RCC 7860 (cell line): ENCODE data around the gene FNIP2.

Source experiments
- DNase-seq: peaks from one replicate; pipeline ENCODE4 v3.0.0-alpha.2; 2015; ENCODE audit warnings: low spot score
- FAIRE-seq: peaks from 2 replicates; lab custom pipeline; 2012; peaks lifted over from hg19 to GRCh38; lab: Jason Lieb, UNC

Gene FNIP2

GRCh38 chr4:158835226-158836001 lies 66.6 kb downstream of the FNIP2 start:
- no peak for FAIRE-seq

DNA sequence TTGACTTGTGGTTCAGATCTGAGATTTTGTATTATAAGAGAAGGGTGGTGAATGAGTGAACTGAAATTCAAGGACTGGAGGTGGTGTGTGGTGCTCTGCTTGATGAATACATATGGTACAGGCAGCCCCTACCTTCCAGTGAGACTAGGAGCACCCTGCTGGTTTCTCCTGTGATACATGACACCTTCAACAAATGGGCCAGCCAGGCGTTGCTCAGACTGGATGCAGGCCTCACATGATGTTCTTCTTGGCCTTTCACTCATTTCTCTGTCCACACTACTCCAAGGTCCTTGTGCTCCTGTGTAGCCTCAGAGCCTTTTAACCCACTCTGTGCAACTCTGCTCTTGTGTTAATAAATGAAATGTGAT lies 67.2 kb downstream of the FNIP2 start:
- FAIRE-seq (no peak), DNase-seq (no peak)

More at GRCh38 chr4:158835226-158836001, 66.6 kb downstream of the FNIP2 start:
- DNase-seq, result no peak

DNA sequence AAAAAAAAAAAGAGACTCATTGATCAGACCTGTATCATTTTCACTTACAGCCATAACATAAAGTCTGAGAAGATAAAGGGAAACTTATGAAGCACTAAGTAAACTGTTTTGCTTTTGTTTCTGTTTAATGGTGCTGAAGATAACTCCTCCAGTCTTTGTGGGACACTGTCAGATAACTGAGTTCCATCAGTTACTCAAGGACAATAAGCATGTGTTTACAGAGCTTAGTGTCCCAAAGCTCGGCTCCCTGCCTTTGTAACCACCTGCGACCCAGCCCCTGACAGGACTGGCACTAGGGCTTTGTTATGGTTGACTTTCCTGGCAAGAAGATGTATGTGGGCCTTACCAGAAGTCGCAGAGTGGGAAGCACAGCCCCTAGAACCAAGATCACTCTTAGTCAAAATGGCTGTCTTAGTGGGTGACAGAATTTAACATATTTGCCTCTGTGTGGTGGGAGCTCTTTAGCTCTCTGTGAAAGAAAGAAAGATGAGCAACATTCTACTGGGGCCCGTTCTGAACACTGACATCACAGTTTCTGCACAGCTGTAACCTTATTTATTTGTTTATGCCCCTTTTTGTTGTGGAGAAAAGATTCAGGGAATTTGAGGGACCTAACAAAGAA lies 68.1 kb downstream of the FNIP2 start:
- DNase-seq (no peak), FAIRE-seq (no peak)

- DNase-seq (no peak), FAIRE-seq (no peak)
Measured at GRCh38 chr4:158837527-158838141, 68.8 kb downstream of the FNIP2 start.

- FAIRE-seq (no peak), DNase-seq (no peak)
Measured at GRCh38 chr4:158840131-158840530, 71.3 kb downstream of the FNIP2 start.

DNA sequence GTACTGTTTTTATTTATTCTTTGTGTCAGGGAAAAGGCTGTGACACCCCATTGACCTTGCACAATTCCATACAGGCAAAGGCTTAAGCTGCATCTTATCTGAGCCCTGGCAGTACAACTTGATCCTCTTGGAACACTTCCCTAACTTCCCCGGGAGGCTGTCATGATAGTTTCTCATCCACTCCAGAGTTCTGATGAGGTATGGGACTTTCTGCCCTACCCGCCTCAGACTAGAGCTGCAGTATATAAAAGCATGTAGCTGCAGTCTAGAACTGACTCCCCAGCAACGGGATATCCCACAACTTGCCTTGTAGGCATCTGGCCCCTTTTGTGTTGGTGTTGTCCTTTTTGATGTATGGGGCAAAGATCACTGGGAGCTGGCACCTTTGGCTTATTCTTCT lies 72.7 kb downstream of the FNIP2 start:
- DNase-seq (no peak), FAIRE-seq (no peak)

DNA sequence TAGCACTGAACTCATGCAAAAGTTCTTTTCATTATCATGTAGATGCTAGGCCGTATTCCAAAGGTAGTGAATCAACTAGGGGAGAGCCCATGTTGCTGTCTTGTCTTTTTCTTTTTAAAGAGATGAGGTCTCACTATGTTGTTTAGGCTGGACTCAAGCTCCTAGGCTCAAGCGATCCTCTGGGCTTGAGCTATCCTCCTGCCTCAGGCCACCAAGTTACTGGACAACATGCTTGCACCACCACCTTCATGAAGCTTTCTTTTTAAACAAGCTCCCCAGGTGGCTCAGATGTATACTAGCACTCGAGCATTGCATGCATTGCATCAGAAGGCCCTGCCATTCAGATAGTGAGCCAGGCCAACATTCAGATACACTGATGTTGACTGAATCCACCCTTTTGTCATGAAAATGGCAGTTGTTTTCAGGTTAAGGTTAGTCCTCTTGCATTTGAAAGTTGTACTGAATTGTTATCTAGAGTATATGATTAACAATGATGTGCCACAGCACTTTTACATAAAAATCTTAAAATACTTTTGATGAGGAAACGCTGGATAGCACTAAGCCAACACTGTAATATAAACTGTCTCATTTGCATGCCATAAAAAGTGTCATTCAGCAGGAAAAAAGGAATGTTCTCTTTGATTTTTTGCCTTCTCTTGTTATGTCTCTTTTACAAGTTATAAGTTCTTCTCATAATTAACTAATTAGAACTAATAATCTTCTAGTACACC lies 76.7 kb downstream of the FNIP2 start:
- FAIRE-seq, result no peak
- no peak for DNase-seq

- DNase-seq (no peak), FAIRE-seq (no peak)
Measured at GRCh38 chr4:158847535-158847934, 78.7 kb downstream of the FNIP2 start.

DNA sequence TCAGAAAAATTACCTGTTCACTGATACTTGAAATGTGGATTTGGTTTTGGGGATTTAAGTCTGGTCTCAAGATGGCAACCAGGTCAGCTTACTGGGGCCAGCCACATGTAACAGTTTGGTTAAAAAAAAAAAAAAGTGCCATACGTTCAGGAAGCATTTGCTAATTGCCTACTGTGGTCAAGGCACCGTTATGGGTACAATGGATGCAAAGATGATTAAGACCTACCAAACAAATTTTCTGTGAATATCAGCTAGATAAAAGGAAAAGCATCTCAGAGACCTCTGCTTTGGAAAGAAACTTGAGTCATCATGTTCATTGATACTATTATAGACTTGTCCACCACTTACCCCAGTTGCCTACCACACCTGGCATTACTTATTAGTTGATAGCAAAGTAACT lies 80.9 kb downstream of the FNIP2 start:
- DNase-seq (no peak), FAIRE-seq (no peak)

DNA sequence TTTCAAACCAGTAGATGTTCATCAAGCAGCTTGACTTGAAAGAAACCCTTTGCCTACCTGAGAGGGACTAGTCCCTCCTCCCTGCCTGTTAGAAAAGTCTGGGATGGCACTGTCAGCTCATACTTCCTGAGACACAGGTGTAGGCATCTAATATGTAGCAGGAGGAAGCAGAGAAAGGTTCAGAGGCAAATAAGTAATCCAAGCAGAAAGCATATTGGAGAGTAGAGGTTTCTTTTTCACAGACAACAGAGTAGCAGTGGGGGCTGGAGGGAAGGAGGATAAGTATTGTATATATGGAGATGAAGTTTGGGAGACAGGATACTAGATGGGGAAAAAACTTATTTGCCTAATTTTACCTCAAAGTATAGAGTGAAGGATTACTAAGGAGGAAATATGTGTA lies 81.5 kb downstream of the FNIP2 start:
- DNase-seq (no peak), FAIRE-seq (no peak)

GRCh38 chr4:158850800-158851644 lies 82.2 kb downstream of the FNIP2 start:
- FAIRE-seq (peak; percentile 77), DNase-seq (no peak)

DNA sequence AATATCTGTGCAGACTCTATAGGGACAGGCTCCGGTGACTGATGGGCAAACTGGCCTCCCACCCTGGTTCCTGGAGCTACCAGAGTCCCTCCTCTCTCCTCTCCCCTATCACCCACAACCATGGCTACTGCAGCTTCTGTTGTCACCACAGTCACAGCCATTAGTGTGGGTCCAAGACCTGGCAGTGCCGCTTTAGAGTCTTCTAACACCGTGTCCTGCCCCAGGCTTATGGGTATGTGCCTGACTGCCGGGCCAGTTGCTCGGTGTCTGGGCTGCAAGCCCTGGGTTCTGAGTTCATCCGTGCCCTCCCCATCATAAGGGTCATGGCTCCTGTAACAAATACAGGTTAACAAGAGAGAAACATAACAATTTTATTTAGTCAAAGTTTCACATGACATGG lies 85.4 kb downstream of the FNIP2 start:
- DNase-seq (no peak), FAIRE-seq (no peak)

GRCh38 chr4:158856852-158857251 lies 88.0 kb downstream of the FNIP2 start:
- FAIRE-seq (peak; percentile 40), DNase-seq (peak; percentile 55)

GRCh38 chr4:158857951-158858350 lies 89.1 kb downstream of the FNIP2 start:
- FAIRE-seq (no peak), DNase-seq (no peak)

- DNase-seq (peak; percentile 30), FAIRE-seq (peak; percentile 2)
Measured at GRCh38 chr4:158858410-158859199, 89.8 kb downstream of the FNIP2 start.

DNA sequence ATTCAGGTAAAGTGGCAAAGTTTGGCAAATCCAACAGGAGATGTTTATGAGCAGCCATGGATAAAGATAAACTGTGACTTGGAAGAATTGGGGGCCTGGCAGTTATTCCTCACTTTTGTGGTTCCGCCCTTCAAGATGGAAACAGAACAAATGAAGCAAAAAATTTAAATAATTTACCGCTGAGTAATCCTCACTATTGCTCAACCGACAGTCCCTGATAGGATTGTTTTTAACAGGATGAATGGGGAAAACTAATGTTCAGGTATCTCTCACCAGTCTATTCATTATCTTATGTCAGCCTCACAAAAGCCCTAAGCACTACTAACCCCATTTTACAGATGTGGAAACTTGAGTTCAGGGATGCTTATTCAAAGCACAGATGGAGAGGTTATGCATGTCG lies 90.8 kb downstream of the FNIP2 start:
- FAIRE-seq (no peak), DNase-seq (no peak)

GRCh38 chr4:158860856-158861255 lies 92.0 kb downstream of the FNIP2 start:
- FAIRE-seq (no peak), DNase-seq (no peak)

DNA sequence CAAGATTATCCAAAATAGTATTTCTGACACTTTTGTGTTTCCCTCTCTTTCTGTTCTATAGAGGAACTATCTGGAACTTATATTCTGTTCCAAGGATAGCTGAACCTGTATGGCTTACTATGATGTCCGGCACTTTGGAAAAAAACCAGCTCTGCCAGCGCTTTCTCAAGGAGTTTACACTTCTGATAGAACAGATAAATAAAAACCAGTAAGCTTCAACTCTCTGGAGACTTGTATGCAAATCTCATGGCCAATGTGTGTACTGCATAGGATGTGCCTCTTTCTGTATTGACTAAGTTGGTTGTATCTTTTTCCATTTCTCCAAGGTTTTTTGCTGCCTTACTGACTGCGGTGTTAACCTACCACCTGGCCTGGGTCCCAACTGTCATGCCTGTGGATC lies 92.5 kb downstream of the FNIP2 start:
- FAIRE-seq (no peak), DNase-seq (no peak)

DNA sequence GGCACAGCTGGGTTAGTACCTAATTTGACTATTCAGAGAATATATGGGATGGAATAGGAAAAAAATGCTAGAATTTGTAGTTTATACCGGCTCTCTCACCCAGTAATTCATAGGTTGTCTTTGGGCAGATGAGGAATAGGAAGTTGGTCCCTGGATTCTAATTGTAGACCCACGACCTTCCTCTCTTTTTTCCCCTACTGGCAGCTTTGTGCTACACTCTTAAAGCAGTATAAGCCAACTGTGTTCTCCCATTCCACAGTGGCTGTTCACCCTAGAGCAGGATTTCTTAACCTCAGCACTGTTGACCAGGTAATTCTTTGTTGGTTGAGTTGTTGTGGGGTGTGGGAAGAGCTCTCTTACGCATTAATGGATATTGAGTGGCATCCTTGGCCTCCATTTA lies 92.9 kb downstream of the FNIP2 start:
- DNase-seq (no peak), FAIRE-seq (no peak)

GRCh38 chr4:158863296-158863695 lies 94.5 kb downstream of the FNIP2 start:
- no peak for FAIRE-seq
- DNase-seq, result no peak
